Fibroblast of the aortic adventitia (primary cell): ENCODE data around the gene PLEKHM3. TPM values are rescaled to one million over a fixed set of nuclear protein-coding genes. Genes with fewer than 3 reads are reported as not detected.

ENCODE experiments used
- DNase-seq: peaks from one replicate; pipeline ENCODE4 v3.0.0-alpha.2; 2010; ENCODE audit warnings: low read depth
- H3K4me3 ChIP-seq: 2 replicates; pipeline ENCODE4 v1.5.1; 2011; ENCODE audit warnings: low read depth, mild to moderate bottlenecking, control low read depth, low read length, moderate library complexity
- total RNA-seq: library from RNA; depleted of rRNA; stranded (reverse); fragments of >200 nt; gene quantifications from 2 replicates; pipeline ENCODE4 v1.2.3, GENCODE V29; 2012; ENCODE audit warnings: low replicate concordance
- TF ChIP-seq, protein P1 (sequence below): IDR thresholded peaks from 2 replicates; pipeline ENCODE4 v1.5.1; 2011; ENCODE audit warnings: mild to moderate bottlenecking, low read length, control low read depth, inconsistent platforms; ENCODE audit not compliant: insufficient read depth

Gene PLEKHM3, protein sequence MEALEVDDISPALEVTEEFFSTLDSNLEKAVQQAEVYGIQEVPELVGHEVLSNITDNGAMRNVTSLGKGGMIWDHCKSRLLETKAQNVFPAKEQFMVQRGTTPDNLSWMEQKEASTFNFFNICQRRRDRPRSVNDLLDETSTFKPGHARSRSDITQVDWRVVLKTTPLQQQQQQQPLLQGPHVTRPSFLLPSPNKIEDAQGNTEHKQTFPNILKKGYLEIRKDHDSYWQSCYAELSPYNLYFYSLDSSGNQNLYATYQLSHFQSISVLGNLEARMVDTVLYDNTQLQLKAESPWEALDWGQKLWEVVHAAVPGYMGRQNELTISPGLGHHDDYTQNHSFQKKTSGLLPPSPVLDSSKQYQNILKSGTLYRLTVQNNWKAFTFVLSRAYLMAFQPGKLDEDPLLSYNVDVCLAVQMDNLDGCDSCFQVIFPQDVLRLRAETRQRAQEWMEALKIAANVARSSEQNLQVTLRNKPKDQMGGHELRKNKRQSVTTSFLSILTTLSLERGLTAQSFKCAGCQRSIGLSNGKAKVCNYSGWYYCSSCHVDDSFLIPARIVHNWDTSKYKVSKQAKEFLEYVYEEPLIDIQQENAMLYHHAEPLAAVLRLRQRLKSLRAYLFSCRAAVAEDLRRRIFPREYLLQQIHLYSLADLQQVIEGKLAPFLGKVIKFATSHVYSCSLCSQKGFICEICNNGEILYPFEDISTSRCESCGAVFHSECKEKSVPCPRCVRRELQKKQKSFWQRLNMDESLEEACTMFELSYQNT
- total RNA-seq = 5.0 and 15.1 TPM in 2 replicates

GRCh38 chr2:208025037-208025813, at the start of gene PLEKHM3:
PLEKHM3 (minus strand) TSS chr2:208025527; CDS start chr2:208001639, 23,888 bp downstream.
- H3K4me3 ChIP-seq = peak within 1 kb of the TSS; percentile 97
- peak; percentile 89 for DNase-seq
- TF ChIP-seq, protein P1, sequence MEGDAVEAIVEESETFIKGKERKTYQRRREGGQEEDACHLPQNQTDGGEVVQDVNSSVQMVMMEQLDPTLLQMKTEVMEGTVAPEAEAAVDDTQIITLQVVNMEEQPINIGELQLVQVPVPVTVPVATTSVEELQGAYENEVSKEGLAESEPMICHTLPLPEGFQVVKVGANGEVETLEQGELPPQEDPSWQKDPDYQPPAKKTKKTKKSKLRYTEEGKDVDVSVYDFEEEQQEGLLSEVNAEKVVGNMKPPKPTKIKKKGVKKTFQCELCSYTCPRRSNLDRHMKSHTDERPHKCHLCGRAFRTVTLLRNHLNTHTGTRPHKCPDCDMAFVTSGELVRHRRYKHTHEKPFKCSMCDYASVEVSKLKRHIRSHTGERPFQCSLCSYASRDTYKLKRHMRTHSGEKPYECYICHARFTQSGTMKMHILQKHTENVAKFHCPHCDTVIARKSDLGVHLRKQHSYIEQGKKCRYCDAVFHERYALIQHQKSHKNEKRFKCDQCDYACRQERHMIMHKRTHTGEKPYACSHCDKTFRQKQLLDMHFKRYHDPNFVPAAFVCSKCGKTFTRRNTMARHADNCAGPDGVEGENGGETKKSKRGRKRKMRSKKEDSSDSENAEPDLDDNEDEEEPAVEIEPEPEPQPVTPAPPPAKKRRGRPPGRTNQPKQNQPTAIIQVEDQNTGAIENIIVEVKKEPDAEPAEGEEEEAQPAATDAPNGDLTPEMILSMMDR = no peak

DNA sequence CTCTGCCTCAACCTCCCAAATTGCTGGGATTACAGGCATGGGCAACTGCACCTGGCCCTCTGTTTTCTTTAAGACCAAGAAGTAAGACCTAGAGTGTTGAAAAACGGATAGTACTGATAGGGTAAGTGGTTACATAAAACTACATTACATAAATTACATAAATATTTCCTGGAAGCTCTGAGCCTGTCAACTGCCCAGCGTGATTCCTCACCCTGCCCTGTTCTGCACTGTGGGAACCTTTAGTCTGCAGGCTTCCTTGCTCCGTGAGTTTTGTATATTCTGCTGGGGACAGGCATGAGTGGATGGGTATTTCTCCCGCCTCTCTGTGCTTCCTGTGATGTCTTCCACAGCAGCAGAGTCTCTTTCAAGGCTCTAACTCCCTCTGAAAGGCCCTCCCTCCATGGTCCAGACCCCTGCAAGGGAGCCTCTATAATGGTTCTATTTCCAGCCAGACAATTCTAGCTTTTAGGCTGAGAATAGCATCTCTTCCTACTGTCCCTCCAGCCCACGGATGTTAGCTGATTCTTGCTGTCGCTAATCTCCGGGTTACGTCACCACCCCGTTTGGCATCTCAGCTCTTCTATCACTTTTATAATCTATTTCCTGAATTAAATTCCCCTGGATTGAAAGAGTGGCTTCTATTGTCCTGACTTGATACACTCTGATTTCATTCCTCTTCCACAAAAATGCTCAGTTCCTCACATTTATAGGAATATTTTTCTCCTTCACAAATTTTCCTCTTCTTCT, 49.5 kb upstream of the PLEKHM3 start:
- TF ChIP-seq, protein P1 = no peak
- DNase-seq = no peak
- no peak overlapping the region for H3K4me3 ChIP-seq

DNA sequence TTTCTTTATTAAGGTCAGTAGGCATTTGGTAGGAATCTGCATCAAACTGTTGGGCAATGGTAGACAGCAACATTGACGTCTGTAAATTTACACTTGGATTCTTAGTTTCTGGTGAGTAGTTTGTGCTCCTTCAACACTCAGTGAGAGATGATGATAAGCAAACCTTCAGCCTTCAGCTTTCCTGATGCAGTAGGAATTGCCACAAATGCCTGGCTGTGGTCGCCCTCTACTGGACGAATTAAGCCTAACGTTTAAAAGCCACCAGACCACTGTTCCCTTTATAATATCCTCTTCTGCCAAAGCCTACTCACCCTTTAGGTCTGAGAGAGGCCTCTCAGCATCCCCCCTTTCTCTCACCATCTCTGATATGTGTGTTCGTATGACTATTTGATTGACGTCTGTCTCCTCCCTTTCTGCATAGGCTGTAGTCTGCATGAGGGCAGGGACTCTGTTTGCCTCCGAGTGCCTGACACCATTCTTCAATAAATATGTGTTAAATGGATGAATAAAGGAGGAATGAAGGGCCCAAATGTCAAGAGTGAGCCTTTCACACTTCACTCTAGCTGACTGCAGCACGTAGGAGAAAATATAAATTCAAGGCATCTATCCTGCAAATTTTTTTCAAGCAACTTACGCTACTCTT, 47.0 kb upstream of the PLEKHM3 start:
- H3K4me3 ChIP-seq = no peak overlapping the region
- TF ChIP-seq, protein P1 = peak; percentile 77
- peak; percentile 83 for DNase-seq

DNA sequence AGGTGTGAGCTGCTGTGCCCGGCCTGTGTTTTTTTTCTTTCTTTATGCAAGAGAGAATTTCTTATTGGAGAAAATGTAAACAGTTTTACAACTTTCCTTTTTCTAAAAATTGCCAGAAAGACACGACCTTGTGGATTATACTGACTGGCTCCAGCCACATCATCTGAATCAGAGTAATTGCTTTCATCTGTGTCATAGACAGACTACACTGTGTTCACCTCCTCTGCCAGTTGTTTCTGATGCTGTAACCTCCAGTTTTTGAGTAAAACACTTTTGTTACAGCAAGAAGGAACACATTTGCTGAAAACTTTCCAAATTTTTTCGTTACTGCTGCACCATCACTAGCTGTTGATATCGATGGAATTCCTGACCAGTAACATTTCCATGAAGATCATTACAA, 43.9 kb upstream of the PLEKHM3 start:
- peak; percentile 26 for DNase-seq
- TF ChIP-seq, protein P1 = no peak
- H3K4me3 ChIP-seq = no peak overlapping the region

DNA sequence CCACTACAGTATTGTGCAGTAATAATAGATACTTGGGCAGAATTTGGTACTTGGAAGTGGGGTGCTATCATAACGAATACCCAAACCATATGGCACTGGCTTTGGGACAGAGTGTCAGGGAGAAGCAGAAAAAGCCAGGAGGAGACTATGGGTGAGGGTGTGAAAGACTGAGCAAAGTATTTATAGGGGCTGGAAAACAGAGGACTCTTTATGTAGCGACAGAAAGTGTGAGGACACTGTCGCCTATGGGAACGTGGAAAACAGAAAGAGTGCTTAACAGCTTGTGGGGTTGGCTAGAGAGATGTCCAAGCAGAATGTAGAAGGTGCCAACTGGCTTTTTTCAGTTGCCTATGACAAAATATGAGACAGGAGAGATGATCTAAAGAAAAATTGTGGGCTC, 40.7 kb upstream of the PLEKHM3 start:
- DNase-seq = no peak
- TF ChIP-seq, protein P1 = no peak
- H3K4me3 ChIP-seq = no peak overlapping the region
